HepG2 (cell line): ENCODE data around the gene MRPS34. TPM values are rescaled to one million over a fixed set of nuclear protein-coding genes. Genes with fewer than 3 reads are reported as not detected.

Source experiments
- CENPT ChIP-seq: sonication (generic); formaldehyde crosslinking; IDR thresholded peaks from 2 replicates; pipeline ENCODE4 v1.8.0; 2022; ENCODE audit warnings: low read depth, mild to moderate bottlenecking, moderate library complexity, missing genetic modification reagents
- DDIT3 ChIP-seq: sonication (generic); formaldehyde crosslinking; IDR thresholded peaks from 2 replicates; pipeline ENCODE4 v1.4.0; 2020; ENCODE audit warnings: mild to moderate bottlenecking, missing genetic modification reagents
- FOXK2 ChIP-seq: fragments of 450-650 bp; IDR thresholded peaks from 2 replicates; pipeline ENCODE4 v1.6.1; 2016
- KDM2A ChIP-seq: sonication (generic); formaldehyde crosslinking; IDR thresholded peaks from 2 replicates; pipeline ENCODE4 v1.4.0; 2020; ENCODE audit warnings: low read depth, missing genetic modification reagents, borderline replicate concordance
- NFE2L2 ChIP-seq: fragments of 150-350 bp; IDR thresholded peaks from 2 replicates; pipeline ENCODE4 v1.6.1; 2014; ENCODE audit warnings: low read length
- POLR2G ChIP-seq: fragments of 200-400 bp; formaldehyde crosslinking; IDR thresholded peaks from 2 replicates; pipeline ENCODE4 v1.6.1; 2018; ENCODE audit warnings: mild to moderate bottlenecking, low read depth, low read length, moderate library complexity
- RBM22 ChIP-seq: fragments of 200-400 bp; formaldehyde crosslinking; optimal IDR thresholded peaks from 2 replicates; pipeline ENCODE3; 2017; ENCODE audit warnings: mild to moderate bottlenecking, low read length, moderate library complexity
- ZBTB3 ChIP-seq: sonication (generic); formaldehyde crosslinking; IDR thresholded peaks from 2 replicates; pipeline ENCODE4 v1.4.0; 2020; ENCODE audit warnings: low read depth, mild to moderate bottlenecking, moderate library complexity, missing genetic modification reagents, borderline replicate concordance
- ZNF3 ChIP-seq: IDR thresholded peaks from 2 replicates; pipeline ENCODE4 v1.7.0; 2017; ENCODE audit warnings: inconsistent platforms
- ZNF792 ChIP-seq: IDR thresholded peaks from 2 replicates; pipeline ENCODE4 v1.6.1; 2016
- polyA plus RNA-seq, 8 experiments: library from polyadenylated mRNA; depleted of rRNA in 3 of 8; stranded (reverse) in 7 of 8; unstranded in 1 of 8; fragments of >200 nt; fragmentation: Illumina TruSeq in 4 of 8; extraction: Trizol in 4 of 8; gene quantifications; 2 replicates each; pipeline versions ENCODE4 v1.2.1 to v1.2.3, GENCODE V29; 2011 to 2016; ENCODE audit warnings: low read depth in 4 of 8, missing spikeins in 1 of 8, mixed read lengths in 1 of 8; ENCODE audit not compliant: insufficient read depth in 1 of 8
- total RNA-seq, 5 experiments: library from RNA; depleted of rRNA; stranded (reverse); fragments of >200 nt; fragmentation: Illumina TruSeq; extraction: Trizol; gene quantifications; 2 replicates each; pipeline ENCODE4 v1.2.3, GENCODE V29; 2016; ENCODE audit warnings: low read depth in 1 of 5
- TF ChIP-seq, protein P1 (sequence below): sonication (generic); formaldehyde crosslinking; IDR thresholded peaks from 2 replicates; pipeline ENCODE4 v1.9.0; 2022; ENCODE audit warnings: missing genetic modification reagents, mild to moderate bottlenecking, borderline replicate concordance
- TF ChIP-seq, protein P2 (sequence below): sonication (generic); formaldehyde crosslinking; IDR thresholded peaks from 2 replicates; pipeline ENCODE4 v1.4.0; 2020; ENCODE audit warnings: missing genetic modification reagents, mild to moderate bottlenecking, borderline replicate concordance
- TF ChIP-seq, protein P3 (sequence below): sonication (generic); formaldehyde crosslinking; IDR thresholded peaks from 2 replicates; pipeline ENCODE4 v1.4.0; 2020; ENCODE audit warnings: mild to moderate bottlenecking, missing genetic modification reagents, borderline replicate concordance
- TF ChIP-seq, protein P4 (sequence below): sonication (generic); formaldehyde crosslinking; IDR thresholded peaks from 2 replicates; pipeline ENCODE4 v1.5.0; 2020; ENCODE audit warnings: missing genetic modification reagents, mild to moderate bottlenecking, borderline replicate concordance
- TF ChIP-seq, protein P5 (sequence below): sonication (generic); formaldehyde crosslinking; IDR thresholded peaks from 2 replicates; pipeline ENCODE4 v1.4.0; 2020; ENCODE audit warnings: mild to moderate bottlenecking, missing genetic modification reagents

The MRPS34 gene
- total and polyA plus RNA-seq, 2 of the 13 experiments (the other 11 are each of a cell fraction or from before 2014, with no cell fraction given) = 63.5 to 131 TPM

DNA sequence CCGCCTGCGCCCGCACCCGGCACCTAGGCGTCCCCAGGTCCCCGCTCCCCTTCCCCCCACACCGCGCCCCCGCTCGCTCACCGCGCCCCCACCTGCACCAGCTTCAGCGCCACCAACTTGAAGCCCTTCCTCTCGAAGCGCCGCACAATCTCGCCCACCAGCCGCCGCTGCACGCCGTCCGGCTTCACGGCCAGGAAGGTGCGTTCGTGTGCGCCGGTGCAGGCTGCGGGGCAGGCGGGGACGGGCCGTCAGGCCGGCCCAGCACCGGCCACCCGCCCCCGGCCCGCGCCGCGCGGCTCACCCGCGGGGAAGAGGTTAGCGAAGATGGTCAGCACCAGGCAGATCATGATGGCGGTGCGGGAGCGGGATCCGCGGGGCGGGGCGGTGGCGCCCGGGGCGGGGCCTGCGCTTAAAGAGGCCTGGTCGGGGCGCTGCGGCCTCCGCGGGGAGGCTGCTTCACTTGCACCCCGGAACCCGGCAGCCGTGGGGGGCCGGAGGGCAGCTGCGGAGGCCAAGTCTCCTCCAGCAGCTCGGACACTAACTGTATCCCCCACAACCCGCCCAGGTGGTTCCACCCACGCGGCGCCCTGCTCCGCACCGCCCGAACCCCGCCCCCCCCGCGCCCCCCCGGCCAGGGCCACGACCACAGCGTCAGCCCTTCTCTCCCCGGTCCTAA is 1.6 kb downstream of the MRPS34 start, which contains the start of gene NME3 (continued):
- TF ChIP-seq, protein P1, sequence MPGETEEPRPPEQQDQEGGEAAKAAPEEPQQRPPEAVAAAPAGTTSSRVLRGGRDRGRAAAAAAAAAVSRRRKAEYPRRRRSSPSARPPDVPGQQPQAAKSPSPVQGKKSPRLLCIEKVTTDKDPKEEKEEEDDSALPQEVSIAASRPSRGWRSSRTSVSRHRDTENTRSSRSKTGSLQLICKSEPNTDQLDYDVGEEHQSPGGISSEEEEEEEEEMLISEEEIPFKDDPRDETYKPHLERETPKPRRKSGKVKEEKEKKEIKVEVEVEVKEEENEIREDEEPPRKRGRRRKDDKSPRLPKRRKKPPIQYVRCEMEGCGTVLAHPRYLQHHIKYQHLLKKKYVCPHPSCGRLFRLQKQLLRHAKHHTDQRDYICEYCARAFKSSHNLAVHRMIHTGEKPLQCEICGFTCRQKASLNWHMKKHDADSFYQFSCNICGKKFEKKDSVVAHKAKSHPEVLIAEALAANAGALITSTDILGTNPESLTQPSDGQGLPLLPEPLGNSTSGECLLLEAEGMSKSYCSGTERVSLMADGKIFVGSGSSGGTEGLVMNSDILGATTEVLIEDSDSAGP (CRISPR knock-in tag) = peak; percentile 52; the same call in 1 of the 2 replicates
- TF ChIP-seq DDIT3 = no peak
- TF ChIP-seq, protein P2, sequence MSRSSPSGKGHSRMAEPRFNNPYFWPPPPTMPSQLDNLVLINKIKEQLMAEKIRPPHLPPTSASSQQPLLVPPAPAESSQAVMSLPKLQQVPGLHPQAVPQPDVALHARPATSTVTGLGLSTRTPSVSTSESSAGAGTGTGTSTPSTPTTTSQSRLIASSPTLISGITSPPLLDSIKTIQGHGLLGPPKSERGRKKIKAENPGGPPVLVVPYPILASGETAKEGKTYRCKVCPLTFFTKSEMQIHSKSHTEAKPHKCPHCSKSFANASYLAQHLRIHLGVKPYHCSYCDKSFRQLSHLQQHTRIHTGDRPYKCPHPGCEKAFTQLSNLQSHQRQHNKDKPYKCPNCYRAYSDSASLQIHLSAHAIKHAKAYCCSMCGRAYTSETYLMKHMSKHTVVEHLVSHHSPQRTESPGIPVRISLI (CRISPR knock-in tag) = no peak
- TF ChIP-seq, protein P3, sequence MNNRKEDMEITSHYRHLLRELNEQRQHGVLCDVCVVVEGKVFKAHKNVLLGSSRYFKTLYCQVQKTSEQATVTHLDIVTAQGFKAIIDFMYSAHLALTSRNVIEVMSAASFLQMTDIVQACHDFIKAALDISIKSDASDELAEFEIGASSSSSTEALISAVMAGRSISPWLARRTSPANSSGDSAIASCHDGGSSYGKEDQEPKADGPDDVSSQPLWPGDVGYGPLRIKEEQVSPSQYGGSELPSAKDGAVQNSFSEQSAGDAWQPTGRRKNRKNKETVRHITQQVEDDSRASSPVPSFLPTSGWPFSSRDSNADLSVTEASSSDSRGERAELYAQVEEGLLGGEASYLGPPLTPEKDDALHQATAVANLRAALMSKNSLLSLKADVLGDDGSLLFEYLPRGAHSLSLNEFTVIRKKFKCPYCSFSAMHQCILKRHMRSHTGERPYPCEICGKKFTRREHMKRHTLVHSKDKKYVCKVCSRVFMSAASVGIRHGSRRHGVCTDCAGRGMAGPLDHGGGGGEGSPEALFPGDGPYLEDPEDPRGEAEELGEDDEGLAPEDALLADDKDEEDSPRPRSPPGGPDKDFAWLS (CRISPR knock-in tag) = no peak
- TF ChIP-seq ZNF792 (CRISPR knock-in tag) = no peak
- no peak for TF ChIP-seq CENPT (CRISPR knock-in tag)
- TF ChIP-seq ZBTB3 (CRISPR knock-in tag) = no peak
- TF ChIP-seq FOXK2 = no peak
- TF ChIP-seq KDM2A (CRISPR knock-in tag) = peak; percentile 33; the same call in 1 of the 2 replicates
- no peak for TF ChIP-seq ZNF3 (CRISPR knock-in tag)
- TF ChIP-seq, protein P4, sequence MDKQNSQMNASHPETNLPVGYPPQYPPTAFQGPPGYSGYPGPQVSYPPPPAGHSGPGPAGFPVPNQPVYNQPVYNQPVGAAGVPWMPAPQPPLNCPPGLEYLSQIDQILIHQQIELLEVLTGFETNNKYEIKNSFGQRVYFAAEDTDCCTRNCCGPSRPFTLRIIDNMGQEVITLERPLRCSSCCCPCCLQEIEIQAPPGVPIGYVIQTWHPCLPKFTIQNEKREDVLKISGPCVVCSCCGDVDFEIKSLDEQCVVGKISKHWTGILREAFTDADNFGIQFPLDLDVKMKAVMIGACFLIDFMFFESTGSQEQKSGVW (CRISPR knock-in tag) = no peak
- TF ChIP-seq, protein P5, sequence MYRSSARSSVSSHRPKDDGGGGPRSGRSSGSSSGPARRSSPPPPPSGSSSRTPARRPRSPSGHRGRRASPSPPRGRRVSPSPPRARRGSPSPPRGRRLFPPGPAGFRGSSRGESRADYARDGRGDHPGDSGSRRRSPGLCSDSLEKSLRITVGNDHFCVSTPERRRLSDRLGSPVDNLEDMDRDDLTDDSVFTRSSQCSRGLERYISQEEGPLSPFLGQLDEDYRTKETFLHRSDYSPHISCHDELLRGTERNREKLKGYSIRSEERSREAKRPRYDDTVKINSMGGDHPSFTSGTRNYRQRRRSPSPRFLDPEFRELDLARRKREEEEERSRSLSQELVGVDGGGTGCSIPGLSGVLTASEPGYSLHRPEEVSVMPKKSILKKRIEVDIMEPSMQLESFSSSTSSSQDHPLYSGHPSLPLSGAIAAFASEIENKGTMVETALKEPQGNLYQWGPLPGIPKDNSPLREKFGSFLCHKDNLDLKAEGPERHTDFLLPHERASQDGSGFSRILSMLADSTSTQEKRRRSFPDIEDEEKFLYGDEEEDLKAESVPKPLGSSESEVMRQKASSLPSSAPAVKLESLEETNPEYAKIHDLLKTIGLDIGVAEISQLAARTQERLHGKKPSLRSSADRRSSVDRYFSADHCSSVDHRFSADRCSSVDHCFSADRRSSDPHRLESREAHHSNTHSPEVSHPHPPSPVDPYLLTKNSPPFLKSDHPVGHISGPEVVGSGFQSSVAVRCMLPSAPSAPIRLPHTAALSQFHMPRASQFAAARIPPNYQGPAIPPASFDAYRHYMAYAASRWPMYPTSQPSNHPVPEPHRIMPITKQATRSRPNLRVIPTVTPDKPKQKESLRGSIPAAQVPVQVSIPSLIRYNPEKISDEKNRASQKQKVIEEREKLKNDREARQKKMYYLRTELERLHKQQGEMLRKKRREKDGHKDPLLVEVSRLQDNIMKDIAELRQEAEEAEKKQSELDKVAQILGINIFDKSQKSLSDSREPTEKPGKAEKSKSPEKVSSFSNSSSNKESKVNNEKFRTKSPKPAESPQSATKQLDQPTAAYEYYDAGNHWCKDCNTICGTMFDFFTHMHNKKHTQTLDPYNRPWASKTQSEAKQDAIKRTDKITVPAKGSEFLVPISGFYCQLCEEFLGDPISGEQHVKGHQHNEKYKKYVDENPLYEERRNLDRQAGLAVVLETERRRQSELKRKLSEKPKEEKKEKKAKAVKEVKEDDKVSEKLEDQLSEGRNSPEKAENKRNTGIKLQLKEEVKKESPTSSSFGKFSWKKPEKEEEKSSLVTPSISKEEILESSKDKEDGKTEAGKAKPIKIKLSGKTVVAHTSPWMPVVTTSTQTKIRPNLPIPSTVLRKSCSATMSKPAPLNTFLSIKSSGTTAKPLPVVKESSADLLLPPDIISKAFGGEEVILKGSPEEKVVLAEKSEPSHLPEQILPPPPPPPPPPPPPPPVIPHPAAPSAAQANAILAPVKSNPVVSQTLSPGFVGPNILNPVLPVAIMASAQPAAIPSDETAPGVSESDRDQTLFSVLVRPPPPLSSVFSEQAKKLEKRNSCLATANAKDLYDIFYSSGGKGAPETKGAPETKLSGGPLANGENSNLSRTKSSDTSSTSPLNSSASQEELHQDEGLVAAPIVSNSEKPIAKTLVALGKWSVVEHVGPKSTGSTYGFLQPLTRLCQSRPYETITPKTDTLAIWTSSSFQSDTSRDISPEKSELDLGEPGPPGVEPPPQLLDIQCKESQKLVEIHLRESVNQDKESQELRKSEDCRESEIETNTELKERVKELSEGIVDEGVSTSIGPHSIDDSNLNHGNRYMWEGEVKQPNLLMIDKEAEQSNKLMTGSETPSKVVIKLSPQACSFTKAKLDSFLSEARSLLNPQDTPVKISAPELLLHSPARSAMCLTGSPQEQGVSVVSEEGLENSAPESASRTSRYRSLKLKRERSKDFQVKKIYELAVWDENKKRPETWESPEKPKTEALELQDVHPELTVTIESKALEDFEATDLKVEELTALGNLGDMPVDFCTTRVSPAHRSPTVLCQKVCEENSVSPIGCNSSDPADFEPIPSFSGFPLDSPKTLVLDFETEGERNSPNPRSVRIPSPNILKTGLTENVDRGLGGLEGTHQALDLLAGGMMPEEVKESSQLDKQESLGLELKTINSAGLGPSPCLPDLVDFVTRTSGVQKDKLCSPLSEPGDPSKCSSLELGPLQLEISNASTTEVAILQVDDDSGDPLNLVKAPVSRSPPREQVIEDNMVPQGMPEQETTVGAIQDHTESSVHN (CRISPR knock-in tag) = no peak
- TF ChIP-seq RBM22 = no peak
- TF ChIP-seq POLR2G = peak; percentile 41; the same call in 1 of the 2 replicates
- TF ChIP-seq NFE2L2 = no peak
